ENCODE data around the gene ZBTB12. TPM values are rescaled to one million over a fixed set of nuclear protein-coding genes. Genes with fewer than 3 reads are reported as not detected.

ZBTB12 gene
- total and polyA plus RNA-seq, 2 of the 13 experiments (the other 11 are each of a cell fraction or from before 2014, with no cell fraction given): 4.8 to 6.0 TPM

DNA sequence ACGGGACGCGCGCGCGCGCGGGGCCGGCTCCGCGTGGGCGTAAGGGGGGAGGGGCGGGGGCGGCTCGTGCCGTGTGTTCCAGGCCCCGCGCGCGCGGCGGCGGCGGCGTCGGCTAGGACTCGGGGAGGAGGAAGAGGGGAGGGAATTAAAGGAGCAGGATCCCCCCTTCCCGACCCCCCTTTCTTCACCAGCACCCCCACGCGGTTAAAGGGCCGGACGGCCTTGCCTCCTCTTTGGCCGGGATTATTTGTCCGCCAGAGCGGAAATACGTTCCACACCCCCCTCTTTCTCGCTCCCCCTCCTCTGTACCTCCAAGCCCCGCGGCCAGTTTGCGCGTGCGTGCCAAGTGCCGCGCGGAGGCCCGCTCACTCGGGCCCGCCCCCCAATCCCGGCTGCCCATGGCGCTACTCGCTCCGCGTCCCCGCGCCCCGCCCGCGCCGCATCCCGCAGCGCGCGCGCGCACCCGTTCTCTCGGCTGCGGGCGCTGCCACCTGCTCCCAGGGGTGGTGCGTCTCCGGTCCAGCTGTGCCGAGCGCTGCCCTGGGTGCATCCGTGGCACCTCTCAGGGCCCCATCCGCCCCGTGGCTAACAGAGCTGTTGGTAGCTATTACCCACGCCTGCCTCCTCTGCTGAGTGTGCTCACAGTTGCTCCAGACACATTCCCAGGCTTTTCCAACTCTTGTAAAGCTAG lies at the start of gene ZBTB12 (continued):
- TF ChIP-seq, protein P1, sequence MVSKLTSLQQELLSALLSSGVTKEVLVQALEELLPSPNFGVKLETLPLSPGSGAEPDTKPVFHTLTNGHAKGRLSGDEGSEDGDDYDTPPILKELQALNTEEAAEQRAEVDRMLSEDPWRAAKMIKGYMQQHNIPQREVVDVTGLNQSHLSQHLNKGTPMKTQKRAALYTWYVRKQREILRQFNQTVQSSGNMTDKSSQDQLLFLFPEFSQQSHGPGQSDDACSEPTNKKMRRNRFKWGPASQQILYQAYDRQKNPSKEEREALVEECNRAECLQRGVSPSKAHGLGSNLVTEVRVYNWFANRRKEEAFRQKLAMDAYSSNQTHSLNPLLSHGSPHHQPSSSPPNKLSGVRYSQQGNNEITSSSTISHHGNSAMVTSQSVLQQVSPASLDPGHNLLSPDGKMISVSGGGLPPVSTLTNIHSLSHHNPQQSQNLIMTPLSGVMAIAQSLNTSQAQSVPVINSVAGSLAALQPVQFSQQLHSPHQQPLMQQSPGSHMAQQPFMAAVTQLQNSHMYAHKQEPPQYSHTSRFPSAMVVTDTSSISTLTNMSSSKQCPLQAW (CRISPR knock-in tag; IDR thresholded peaks at IDR 0.05): peak; percentile 39; the same call in 1 of the 2 replicates
- peak; percentile 28 for TF ChIP-seq ZEB1 (IDR thresholded peaks at IDR 0.05; ENCODE audit: insufficient replicate concordance, low read depth)
- TF ChIP-seq ATF7 (IDR thresholded peaks at IDR 0.05): no peak
- TF ChIP-seq ATF7 (CRISPR knock-in tag; IDR thresholded peaks at IDR 0.05): peak; percentile 39; the same call in 1 of the 2 replicates
- peak; percentile 62 for TF ChIP-seq PHF8 (CRISPR knock-in tag; IDR thresholded peaks at IDR 0.05)
- TF ChIP-seq ERF (CRISPR knock-in tag; IDR thresholded peaks at IDR 0.05): no peak; the same call in 1 of the 2 replicates
- peak; percentile 67 for TF ChIP-seq SPEN (CRISPR knock-in tag; IDR thresholded peaks at IDR 0.05; ENCODE audit: low read depth)
- no peak for TF ChIP-seq ZNF7 (CRISPR knock-in tag; IDR thresholded peaks at IDR 0.05)
- peak in 1 of 2 experiments; percentile 36; a peak in 1 of 4 replicates for TF ChIP-seq NR2F1 (CRISPR knock-in tag; IDR thresholded peaks at IDR 0.05)
- TF ChIP-seq THAP11 (CRISPR knock-in tag; IDR thresholded peaks at IDR 0.05): peak; percentile 69; the same call in 1 of the 2 replicates
- TF ChIP-seq ZNF749 (CRISPR knock-in tag; IDR thresholded peaks at IDR 0.05; ENCODE audit: borderline replicate concordance): peak; percentile 75; the same call in 1 of the 2 replicates
- peak; percentile 87 for TF ChIP-seq CBX1 (IDR thresholded peaks at IDR 0.05; ENCODE audit: low read depth)
- TF ChIP-seq ZC3H13 (CRISPR knock-in tag; IDR thresholded peaks at IDR 0.05): 0 out of 2 replicates have a peak, but pooled peaks have one; percentile 87
- peak; percentile 33; the same call in 1 of the 2 replicates for TF ChIP-seq ZNF441 (CRISPR knock-in tag; IDR thresholded peaks at IDR 0.05; ENCODE audit: borderline replicate concordance)
- TF ChIP-seq, protein P2, sequence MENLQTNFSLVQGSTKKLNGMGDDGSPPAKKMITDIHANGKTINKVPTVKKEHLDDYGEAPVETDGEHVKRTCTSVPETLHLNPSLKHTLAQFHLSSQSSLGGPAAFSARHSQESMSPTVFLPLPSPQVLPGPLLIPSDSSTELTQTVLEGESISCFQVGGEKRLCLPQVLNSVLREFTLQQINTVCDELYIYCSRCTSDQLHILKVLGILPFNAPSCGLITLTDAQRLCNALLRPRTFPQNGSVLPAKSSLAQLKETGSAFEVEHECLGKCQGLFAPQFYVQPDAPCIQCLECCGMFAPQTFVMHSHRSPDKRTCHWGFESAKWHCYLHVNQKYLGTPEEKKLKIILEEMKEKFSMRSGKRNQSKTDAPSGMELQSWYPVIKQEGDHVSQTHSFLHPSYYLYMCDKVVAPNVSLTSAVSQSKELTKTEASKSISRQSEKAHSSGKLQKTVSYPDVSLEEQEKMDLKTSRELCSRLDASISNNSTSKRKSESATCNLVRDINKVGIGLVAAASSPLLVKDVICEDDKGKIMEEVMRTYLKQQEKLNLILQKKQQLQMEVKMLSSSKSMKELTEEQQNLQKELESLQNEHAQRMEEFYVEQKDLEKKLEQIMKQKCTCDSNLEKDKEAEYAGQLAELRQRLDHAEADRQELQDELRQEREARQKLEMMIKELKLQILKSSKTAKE (CRISPR knock-in tag; IDR thresholded peaks at IDR 0.05; ENCODE audit: borderline replicate concordance): no peak
- TF ChIP-seq ZNF317 (CRISPR knock-in tag; IDR thresholded peaks at IDR 0.05): no peak
- peak; percentile 60 for TF ChIP-seq GABPB1 (CRISPR knock-in tag; IDR thresholded peaks at IDR 0.05)
- 0 out of 2 replicates have a peak, but pooled peaks have one; percentile 10 for TF ChIP-seq ZNF724P (CRISPR knock-in tag; IDR thresholded peaks at IDR 0.05; ENCODE audit: borderline replicate concordance)
- TF ChIP-seq FOXK1 (CRISPR knock-in tag; IDR thresholded peaks at IDR 0.05; ENCODE audit: borderline replicate concordance, low read depth): no peak
- 0 out of 2 replicates have a peak, but pooled peaks have one; percentile 85 for TF ChIP-seq PCBP1 (IDR thresholded peaks at IDR 0.05; ENCODE audit: borderline replicate concordance, low read depth, low read length)
- peak; percentile 96 for TF ChIP-seq ZNF431 (CRISPR knock-in tag; IDR thresholded peaks at IDR 0.05; ENCODE audit: borderline replicate concordance, low read depth)
- no peak for TF ChIP-seq RBAK (CRISPR knock-in tag; IDR thresholded peaks at IDR 0.05)
- TF ChIP-seq HNRNPL (IDR thresholded peaks at IDR 0.05; ENCODE audit: low read depth, low read length): peak; percentile 79
- TF ChIP-seq, protein P3, sequence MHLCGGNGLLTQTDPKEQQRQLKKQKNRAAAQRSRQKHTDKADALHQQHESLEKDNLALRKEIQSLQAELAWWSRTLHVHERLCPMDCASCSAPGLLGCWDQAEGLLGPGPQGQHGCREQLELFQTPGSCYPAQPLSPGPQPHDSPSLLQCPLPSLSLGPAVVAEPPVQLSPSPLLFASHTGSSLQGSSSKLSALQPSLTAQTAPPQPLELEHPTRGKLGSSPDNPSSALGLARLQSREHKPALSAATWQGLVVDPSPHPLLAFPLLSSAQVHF (CRISPR knock-in tag; IDR thresholded peaks at IDR 0.05): 0 out of 2 replicates have a peak, but pooled peaks have one; percentile 21
- TF ChIP-seq POLR2G (IDR thresholded peaks at IDR 0.05; ENCODE audit: low read depth, low read length): peak; percentile 88

Measured in HepG2 (cell line).